HepG2 (cell line): ENCODE measurements around the gene ATP8B2. TPM values are rescaled to one million over a fixed set of nuclear protein-coding genes. Genes with fewer than 3 reads are reported as not detected.

Experiments used
- FLYWCH1 ChIP-seq: sonication (generic); formaldehyde crosslinking; IDR thresholded peaks from 2 replicates; pipeline ENCODE4 v1.8.1; 2023; ENCODE audit warnings: mild to moderate bottlenecking, missing genetic modification reagents
- FOXA1 ChIP-seq, 2 experiments: fragments of 450-650 bp in 1 of 2; sonication (generic) in 1 of 2; formaldehyde crosslinking in 1 of 2; IDR thresholded peaks; 2 replicates each; pipeline versions ENCODE4 v1.4.0 to v1.6.1; 2016 to 2020; ENCODE audit warnings: missing genetic modification reagents in 1 of 2
- GMEB2 ChIP-seq: IDR thresholded peaks from 2 replicates; pipeline ENCODE4 v1.6.1; 2016; ENCODE audit warnings: missing biosample characterization, missing genetic modification reagents, low read depth
- GTF3A ChIP-seq: sonication (generic); formaldehyde crosslinking; conservative IDR thresholded peaks from 2 replicates; pipeline ENCODE4 v1.4.0; 2020; ENCODE audit warnings: mild to moderate bottlenecking, missing genetic modification reagents
- HNF1A ChIP-seq, 2 experiments: sonication (generic) in 1 of 2; formaldehyde crosslinking in 1 of 2; IDR thresholded peaks; 2 replicates each; pipeline versions ENCODE4 v1.4.0 to v1.6.1; 2016 to 2020; ENCODE audit warnings: borderline replicate concordance in 1 of 2, low read depth in 1 of 2, mild to moderate bottlenecking in 1 of 2, missing genetic modification reagents in 1 of 2
- HOXA7 ChIP-seq: sonication (generic); formaldehyde crosslinking; IDR thresholded peaks from 2 replicates; pipeline ENCODE4 v1.8.1; 2022; ENCODE audit warnings: mild to moderate bottlenecking, missing genetic modification reagents, moderate library complexity
- MEF2D ChIP-seq: sonication (generic); formaldehyde crosslinking; IDR thresholded peaks from 2 replicates; pipeline ENCODE4 v1.5.1; 2020; ENCODE audit warnings: mild to moderate bottlenecking, missing genetic modification reagents
- MTF2 ChIP-seq: sonication (generic); formaldehyde crosslinking; IDR thresholded peaks from 2 replicates; pipeline ENCODE4 v1.5.0; 2020; ENCODE audit warnings: missing genetic modification reagents, borderline replicate concordance
- NFE2L2 ChIP-seq: fragments of 150-350 bp; IDR thresholded peaks from 2 replicates; pipeline ENCODE4 v1.6.1; 2014; ENCODE audit warnings: low read length
- NR2F6 ChIP-seq, 2 experiments: IDR thresholded peaks; 2 replicates each; pipeline ENCODE4 v1.6.1; 2016; ENCODE audit warnings: antibody characterized with exemption in 1 of 2, mild to moderate bottlenecking in 1 of 2
- POLR2G ChIP-seq: fragments of 200-400 bp; formaldehyde crosslinking; IDR thresholded peaks from 2 replicates; pipeline ENCODE4 v1.6.1; 2018; ENCODE audit warnings: mild to moderate bottlenecking, low read depth, low read length, moderate library complexity
- SAFB2 ChIP-seq: sonication (generic); formaldehyde crosslinking; IDR thresholded peaks from 2 replicates; pipeline ENCODE4 v1.5.1; 2020; ENCODE audit warnings: missing genetic modification reagents, low read depth, mild to moderate bottlenecking, borderline replicate concordance
- SALL1 ChIP-seq: sonication (generic); formaldehyde crosslinking; IDR thresholded peaks from 2 replicates; pipeline ENCODE4 v1.8.0; 2022; ENCODE audit warnings: mild to moderate bottlenecking, missing genetic modification reagents
- SP2 ChIP-seq: sonication (generic); formaldehyde crosslinking; IDR thresholded peaks from 2 replicates; pipeline ENCODE4 v1.5.1; 2020; ENCODE audit warnings: mild to moderate bottlenecking, missing genetic modification reagents
- TEAD3 ChIP-seq: optimal IDR thresholded peaks from 2 replicates; pipeline ENCODE3; 2016; ENCODE audit warnings: borderline replicate concordance
- YY1 ChIP-seq: IDR thresholded peaks from 2 replicates; pipeline ENCODE4 v1.6.1; 2011; ENCODE audit warnings: low read length, low read depth, moderate library complexity, mild to moderate bottlenecking; ENCODE audit not compliant: insufficient read depth, insufficient replicate concordance
- ZBTB38 ChIP-seq: sonication (generic); formaldehyde crosslinking; IDR thresholded peaks from 2 replicates; pipeline ENCODE4 v1.5.1; 2020; ENCODE audit warnings: mild to moderate bottlenecking, missing genetic modification reagents
- ZMYM4 ChIP-seq: sonication (generic); formaldehyde crosslinking; IDR thresholded peaks from 2 replicates; pipeline ENCODE4 v1.8.1; 2023; ENCODE audit warnings: mild to moderate bottlenecking, missing genetic modification reagents
- ZNF20 ChIP-seq: sonication (generic); formaldehyde crosslinking; IDR thresholded peaks from 2 replicates; pipeline ENCODE4 v1.4.0; 2020; ENCODE audit warnings: mild to moderate bottlenecking, moderate library complexity, missing genetic modification reagents
- ZNF274 ChIP-seq: sonication (generic); formaldehyde crosslinking; IDR thresholded peaks from 2 replicates; pipeline ENCODE4 v1.5.1; 2020; ENCODE audit warnings: mild to moderate bottlenecking, missing genetic modification reagents
- ZNF670 ChIP-seq: sonication (generic); formaldehyde crosslinking; IDR thresholded peaks from 2 replicates; pipeline ENCODE4 v1.8.0; 2022; ENCODE audit warnings: mild to moderate bottlenecking, missing genetic modification reagents, borderline replicate concordance
- ZZZ3 ChIP-seq: sonication (generic); formaldehyde crosslinking; IDR thresholded peaks from 2 replicates; pipeline ENCODE4 v1.4.0; 2020; ENCODE audit warnings: missing genetic modification reagents, mild to moderate bottlenecking, borderline replicate concordance
- polyA plus RNA-seq, 8 experiments: library from polyadenylated mRNA; depleted of rRNA in 3 of 8; stranded (reverse) in 7 of 8; unstranded in 1 of 8; fragments of >200 nt; fragmentation: Illumina TruSeq in 4 of 8; extraction: Trizol in 4 of 8; gene quantifications; 2 replicates each; pipeline versions ENCODE4 v1.2.1 to v1.2.3, GENCODE V29; 2011 to 2016; ENCODE audit warnings: low read depth in 4 of 8, missing spikeins in 1 of 8, mixed read lengths in 1 of 8; ENCODE audit not compliant: insufficient read depth in 1 of 8
- total RNA-seq, 5 experiments: library from RNA; depleted of rRNA; stranded (reverse); fragments of >200 nt; fragmentation: Illumina TruSeq; extraction: Trizol; gene quantifications; 2 replicates each; pipeline ENCODE4 v1.2.3, GENCODE V29; 2016; ENCODE audit warnings: low read depth in 1 of 5
- TF ChIP-seq, protein P1 (sequence below): IDR thresholded peaks from 2 replicates; pipeline ENCODE4 v1.6.1; 2016; ENCODE audit warnings: mild to moderate bottlenecking

The ATP8B2 gene
- total and polyA plus RNA-seq, 2 of the 13 experiments (the other 11 are each of a cell fraction or from before 2014, with no cell fraction given): 20.4 to 39.3 TPM

- TF ChIP-seq ZNF20 (CRISPR knock-in tag) (no peak), POLR2G (peak; percentile 44), NFE2L2 (no peak), ZBTB38 (no peak), GTF3A (CRISPR knock-in tag) (no peak), GMEB2 (no peak), ZZZ3 (no peak), NR2F6 (IDR thresholded peaks at IDR 0.05) (no peak), NR2F6 (CRISPR knock-in tag; IDR thresholded peaks at IDR 0.05) (no peak), SAFB2 (CRISPR knock-in tag) (no peak), ZNF670 (CRISPR knock-in tag) (no peak), FOXA1 (IDR thresholded peaks at IDR 0.05) (no peak), FOXA1 (CRISPR knock-in tag; IDR thresholded peaks at IDR 0.05) (peak; percentile 51), ZNF274 (CRISPR knock-in tag) (no peak), HOXA7 (CRISPR knock-in tag) (no peak), SALL1 (no peak), MEF2D (CRISPR knock-in tag) (no peak), FLYWCH1 (CRISPR knock-in tag) (no peak), TEAD3 (CRISPR knock-in tag) (peak; percentile 0), SP2 (CRISPR knock-in tag) (no peak), ZMYM4 (CRISPR knock-in tag) (peak; percentile 39; the same call in 1 of the 2 replicates), YY1 (no peak), MTF2 (CRISPR knock-in tag) (no peak), HNF1A (IDR thresholded peaks at IDR 0.05; ENCODE audit: low read depth) (0 out of 2 replicates have a peak, but pooled peaks have one; percentile 25), HNF1A (CRISPR knock-in tag; IDR thresholded peaks at IDR 0.05; ENCODE audit: borderline replicate concordance) (peak; percentile 47; the same call in 1 of the 2 replicates)
- TF ChIP-seq, protein P1, sequence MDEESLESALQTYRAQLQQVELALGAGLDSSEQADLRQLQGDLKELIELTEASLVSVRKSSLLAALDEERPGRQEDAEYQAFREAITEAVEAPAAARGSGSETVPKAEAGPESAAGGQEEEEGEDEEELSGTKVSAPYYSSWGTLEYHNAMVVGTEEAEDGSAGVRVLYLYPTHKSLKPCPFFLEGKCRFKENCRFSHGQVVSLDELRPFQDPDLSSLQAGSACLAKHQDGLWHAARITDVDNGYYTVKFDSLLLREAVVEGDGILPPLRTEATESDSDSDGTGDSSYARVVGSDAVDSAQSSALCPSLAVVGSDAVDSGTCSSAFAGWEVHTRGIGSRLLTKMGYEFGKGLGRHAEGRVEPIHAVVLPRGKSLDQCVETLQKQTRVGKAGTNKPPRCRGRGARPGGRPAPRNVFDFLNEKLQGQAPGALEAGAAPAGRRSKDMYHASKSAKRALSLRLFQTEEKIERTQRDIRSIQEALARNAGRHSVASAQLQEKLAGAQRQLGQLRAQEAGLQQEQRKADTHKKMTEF: no peak
Measured at GRCh38 chr1:154386643-154387352, 61.5 kb downstream of the ATP8B2 start (continued).
